Gastrocnemius medialis (tissue), 4 donors: ENCODE measurements around the gene HIVEP1.

Experiments used
- CTCF ChIP-seq, 5 experiments: fragments of 450-650 bp in 3 of 5; fragments of 200-600 bp in 2 of 5; sonication (generic) in 2 of 5; IDR thresholded peaks in 4 of 5; conservative IDR thresholded peaks in 1 of 5; 1 replicate in 4 of 5; 2 replicates in 1 of 5; pipeline ENCODE4 v1.5.1; 2016 to 2019; ENCODE audit warnings: antibody characterized with exemption in 5 of 5, mild to moderate bottlenecking in 3 of 5, moderate library complexity in 3 of 5
- POLR2A ChIP-seq, 2 donors: fragments of 450-650 bp; IDR thresholded peaks; one replicate each; pipeline ENCODE4 v1.6.1; 2017; ENCODE audit warnings: antibody characterized with exemption in 2 of 2, mild to moderate bottlenecking in 2 of 2, moderate library complexity in 2 of 2

- no peak for TF ChIP-seq CTCF (IDR thresholded peaks at IDR 0.05 in 4 of 5, conservative IDR thresholded peaks at IDR 0.05 in 1 of 5)
- no peak for TF ChIP-seq POLR2A (IDR thresholded peaks at IDR 0.05)
These were observed 8.2 kb downstream of the HIVEP1 start for GRCh38 chr6:12020187-12020791.
